Tibial nerve (tissue), 3 donors: ENCODE results near the gene DDN.

Experiments
- CTCF ChIP-seq, 5 experiments: fragments of 200-600 bp in 3 of 5; fragments of 450-650 bp in 2 of 5; sonication (generic) in 3 of 5; IDR thresholded peaks; one replicate each; pipeline ENCODE4 v1.5.1; 2016 to 2019; ENCODE audit warnings: antibody characterized with exemption in 5 of 5, mild to moderate bottlenecking in 3 of 5, moderate library complexity in 2 of 5
- POLR2A ChIP-seq, 2 donors: fragments of 450-650 bp; IDR thresholded peaks; one replicate each; pipeline ENCODE4 v1.6.1; 2017; ENCODE audit warnings: antibody characterized with exemption in 2 of 2, mild to moderate bottlenecking in 2 of 2, moderate library complexity in 2 of 2

- TF ChIP-seq POLR2A (IDR thresholded peaks at IDR 0.05) (no peak), CTCF (IDR thresholded peaks at IDR 0.05) (no peak)
Observed at GRCh38 chr12:48969160-48969771, 29.9 kb downstream of the DDN start.
